OCI-LY7 (cell line): ENCODE data around the gene CCK.

Source experiments
- CTCF ChIP-seq: fragments of 200-600 bp; sonication (generic); conservative IDR thresholded peaks from 2 replicates; pipeline ENCODE4 v1.5.1; 2014; ENCODE audit warnings: mild to moderate bottlenecking, antibody characterized with exemption, low read length, moderate library complexity, mixed read lengths
- EZH2phosphoT487 ChIP-seq: fragments of 200-600 bp; sonication (generic); IDR thresholded peaks from 2 replicates; pipeline ENCODE4 v1.6.1; 2018; ENCODE audit warnings: low read depth, borderline replicate concordance, mild to moderate bottlenecking, mixed run types, antibody characterized with exemption, low read length, moderate library complexity, mixed read lengths

- TF ChIP-seq CTCF (no peak), EZH2phosphoT487 (no peak)
Measured at GRCh38 chr3:42288385-42288784, 22.4 kb upstream of the CCK start.
